Measurements from ENCODE around the gene GPHN. TPM values are rescaled to one million over a fixed set of nuclear protein-coding genes. Genes with fewer than 3 reads are reported as not detected.

Gene GPHN
- total RNA-seq, 4 donors from 2014 or later = 14.4 to 32.7 (median 21.1) TPM

- no peaks in the 10 kb centered on the region for H3K36me3 ChIP-seq
- H3K4me3 ChIP-seq (replicated peaks in 1 of 3) = no peak overlapping the region
- H3K27ac ChIP-seq = no peak overlapping the region
- no peaks in the 10 kb centered on the region for H3K27me3 ChIP-seq
- no peak for DNase-seq
- TF ChIP-seq POLR2A (IDR thresholded peaks at IDR 0.05) = no peak
- TF ChIP-seq CTCF (IDR thresholded peaks at IDR 0.05) = no peak
- no peaks in the 10 kb centered on the region for H3K9me3 ChIP-seq
- no peaks in the 10 kb centered on the region for H3K4me1 ChIP-seq
- intact Hi-C loops (cut with DNase I) = no loop called here
Observed at GRCh38 chr14:66881596-66881995, 373.6 kb downstream of the GPHN start.

GRCh38 chr14:66884149-66884548, 376.2 kb downstream of the GPHN start:
- no peak overlapping the region for H3K27ac ChIP-seq
- intact Hi-C loops (cut with DNase I) = no loop called here
- TF ChIP-seq CTCF (IDR thresholded peaks at IDR 0.05) (no peak), POLR2A (IDR thresholded peaks at IDR 0.05) (no peak)
- no peak for DNase-seq
- no peak overlapping the region for H3K4me3 ChIP-seq (replicated peaks in 1 of 3)
- H3K36me3 ChIP-seq = no peaks in the 10 kb centered on the region
- H3K9me3 ChIP-seq = no peaks in the 10 kb centered on the region
- no peaks in the 10 kb centered on the region for H3K4me1 ChIP-seq
- H3K27me3 ChIP-seq = no peaks in the 10 kb centered on the region
- WGBS, 2 donors = 95 to 96% methylated on average over 2 of the region's 2 CpGs

GRCh38 chr14:66900719-66901118, 392.8 kb downstream of the GPHN start:
- intact Hi-C loops (cut with DNase I) = no loop called here
- H3K9me3 ChIP-seq = no peaks in the 10 kb centered on the region
- no peaks in the 10 kb centered on the region for H3K4me1 ChIP-seq
- H3K27me3 ChIP-seq = no peaks in the 10 kb centered on the region
- TF ChIP-seq CTCF (IDR thresholded peaks at IDR 0.05) = no peak
- no peak for TF ChIP-seq POLR2A (IDR thresholded peaks at IDR 0.05)
- no peaks in the 10 kb centered on the region for H3K36me3 ChIP-seq
- 86 to 88% methylated on average over 2 of the region's 2 CpGs for WGBS, 2 donors
- no peak overlapping the region for H3K4me3 ChIP-seq (replicated peaks in 1 of 3)
- H3K27ac ChIP-seq = no peak overlapping the region
- no peak for DNase-seq

GRCh38 chr14:66910311-66910840, 402.4 kb downstream of the GPHN start:
- DNase-seq = no peak

GRCh38 chr14:66916421-66916820, 408.5 kb downstream of the GPHN start:
- Histone ChIP-seq H3K9me3 (no peaks in the 10 kb centered on the region), H3K27me3 (no peaks in the 10 kb centered on the region), H3K36me3 (peaks cover 0 to 6% of the 10 kb centered on the region in 2 donors), H3K27ac (no peak overlapping the region), H3K4me1 (no peaks in the 10 kb centered on the region), H3K4me3 (replicated peaks in 1 of 3) (no peak overlapping the region)
- 96 to 100% methylated on average over 1 of the region's 1 CpG for WGBS, 2 donors
- TF ChIP-seq POLR2A (IDR thresholded peaks at IDR 0.05) (no peak), CTCF (IDR thresholded peaks at IDR 0.05) (no peak)
- DNase-seq = no peak
- intact Hi-C loops (cut with DNase I) = no loop called here

More at GRCh38 chr14:66910311-66910840, 402.4 kb downstream of the GPHN start:
- no peaks in the 10 kb centered on the region for H3K4me1 ChIP-seq
- H3K4me3 ChIP-seq (replicated peaks in 1 of 3) = no peak overlapping the region
- no peaks in the 10 kb centered on the region for H3K27me3 ChIP-seq
- intact Hi-C loops (cut with DNase I) = no loop called here
- no peaks in the 10 kb centered on the region for H3K36me3 ChIP-seq
- TF ChIP-seq CTCF (IDR thresholded peaks at IDR 0.05) (no peak), POLR2A (IDR thresholded peaks at IDR 0.05) (no peak)
- WGBS, 2 donors = 97% methylated on average over 1 of the region's 1 CpG
- H3K9me3 ChIP-seq = no peaks in the 10 kb centered on the region
- H3K27ac ChIP-seq = no peak overlapping the region

All from thyroid gland (tissue), 4 donors.